ENCODE results near the gene NEK6. TPM values are rescaled to one million over a fixed set of nuclear protein-coding genes. Genes with fewer than 3 reads are reported as not detected.

Gene NEK6
- polyA plus RNA-seq, 3 donors, result 15.8 to 24.6 (median 18.3) TPM

- 83 to 92% (median 83%) methylated on average over 22 to 23 of the region's 23 CpGs for WGBS, 3 donors
- no peak overlapping the region for H3K27ac ChIP-seq (ENCODE audit: low read depth, low read length)
Observed at GRCh38 chr9:124343533-124344290, 86.0 kb downstream of the NEK6 start.

- H3K27ac ChIP-seq (ENCODE audit: low read depth, low read length), result no peak overlapping the region
Observed at GRCh38 chr9:124344291-124345050, 86.7 kb downstream of the NEK6 start.

GRCh38 chr9:124345063-124345462 lies 87.3 kb downstream of the NEK6 start:
- H3K27ac ChIP-seq (ENCODE audit: low read depth, low read length), result no peak overlapping the region
- WGBS, 3 donors, result 86 to 89% (median 88%) methylated on average over 14 of the region's 14 CpGs

More at GRCh38 chr9:124344291-124345050, 86.7 kb downstream of the NEK6 start:
- WGBS, 3 donors, result 89 to 92% (median 90%) methylated on average over 29 of the region's 29 CpGs

- no peak overlapping the region for H3K27ac ChIP-seq (ENCODE audit: low read depth, low read length)
- 85 to 88% (median 87%) methylated on average over 9 of the region's 9 CpGs for WGBS, 3 donors
Observed at GRCh38 chr9:124345751-124346281, 88.1 kb downstream of the NEK6 start.

GRCh38 chr9:124346347-124347163 lies 88.8 kb downstream of the NEK6 start:
- H3K27ac ChIP-seq (ENCODE audit: low read depth, low read length), result no peak overlapping the region
- WGBS, 3 donors, result 85 to 89% (median 86%) methylated on average over 31 to 34 of the region's 34 CpGs

GRCh38 chr9:124347206-124347967 lies 89.6 kb downstream of the NEK6 start:
- WGBS, 3 donors, result 86% methylated on average over 25 to 26 of the region's 26 CpGs
- H3K27ac ChIP-seq (ENCODE audit: low read depth, low read length), result no peak overlapping the region

- WGBS, 3 donors, result 79 to 89% (median 80%) methylated on average over 8 of the region's 8 CpGs
- H3K27ac ChIP-seq (ENCODE audit: low read depth, low read length), result no peak overlapping the region
Observed at GRCh38 chr9:124347968-124348358, 90.2 kb downstream of the NEK6 start.

GRCh38 chr9:124348363-124348762 lies 90.6 kb downstream of the NEK6 start:
- H3K27ac ChIP-seq (ENCODE audit: low read depth, low read length), result no peak overlapping the region
- WGBS, 3 donors, result 93 to 96% (median 95%) methylated on average over 3 of the region's 3 CpGs

- H3K27ac ChIP-seq (ENCODE audit: low read depth, low read length), result no peak overlapping the region
- WGBS, 3 donors, result 89 to 90% (median 90%) methylated on average over 12 of the region's 12 CpGs
Observed at GRCh38 chr9:124348831-124349230, 91.1 kb downstream of the NEK6 start.

- 89 to 94% (median 91%) methylated on average over 8 of the region's 8 CpGs for WGBS, 3 donors
- no peak overlapping the region for H3K27ac ChIP-seq (ENCODE audit: low read depth, low read length)
Observed at GRCh38 chr9:124349267-124349666, 91.5 kb downstream of the NEK6 start.

GRCh38 chr9:124349675-124350493 lies 92.1 kb downstream of the NEK6 start:
- 90 to 93% (median 92%) methylated on average over 25 of the region's 25 CpGs for WGBS, 3 donors
- no peak overlapping the region for H3K27ac ChIP-seq (ENCODE audit: low read depth, low read length)

GRCh38 chr9:124350494-124351263 lies 92.9 kb downstream of the NEK6 start:
- WGBS, 3 donors, result 88 to 92% (median 90%) methylated on average over 16 of the region's 16 CpGs
- no peak overlapping the region for H3K27ac ChIP-seq (ENCODE audit: low read depth, low read length)

- WGBS, 3 donors, result 76 to 88% (median 78%) methylated on average over 15 of the region's 15 CpGs
- no peak overlapping the region for H3K27ac ChIP-seq (ENCODE audit: low read depth, low read length)
Observed at GRCh38 chr9:124351672-124352468, 94.1 kb downstream of the NEK6 start.

GRCh38 chr9:124352616-124353015 lies 94.9 kb downstream of the NEK6 start:
- WGBS, 3 donors, result 74 to 86% (median 75%) methylated on average over 8 of the region's 8 CpGs

GRCh38 chr9:124353166-124353768 lies 95.5 kb downstream of the NEK6 start:
- WGBS, 3 donors, result 88 to 92% (median 91%) methylated on average over 7 of the region's 7 CpGs

More at GRCh38 chr9:124352616-124353015, 94.9 kb downstream of the NEK6 start:
- no peak overlapping the region for H3K27ac ChIP-seq (ENCODE audit: low read depth, low read length)

More at GRCh38 chr9:124353166-124353768, 95.5 kb downstream of the NEK6 start:
- H3K27ac ChIP-seq (ENCODE audit: low read depth, low read length), result no peak overlapping the region
